ENCODE results near the gene ENO3. TPM values are rescaled to one million over a fixed set of nuclear protein-coding genes. Genes with fewer than 3 reads are reported as not detected.

The ENO3 gene
- total RNA-seq, 2 experiments from 2014 or later, result 17.2 to 20.5 TPM

- H3K9me3 Mint-ChIP-seq, result no peaks in the 10 kb centered on the region
Measured at GRCh38 chr17:4951486-4951885, 567 bp downstream of the ENO3 start.

GRCh38 chr17:4953451-4953961, 2.6 kb downstream of the ENO3 start:
- H3K9me3 Mint-ChIP-seq, result no peaks in the 10 kb centered on the region
- Histone ChIP-seq H3K36me3 (ENCODE audit: insufficient read depth, low read length) (no peaks in the 10 kb centered on the region), H3K27me3 (ENCODE audit: control insufficient read depth in 1 of 2, insufficient read depth in 2 of 2, low read length in 2 of 2) (no peaks in the 10 kb centered on the region), H3K9me3 (ENCODE audit: control insufficient read depth in 1 of 2, insufficient read depth in 1 of 2, low read length in 2 of 2) (no peaks in the 10 kb centered on the region), H3K27ac (ENCODE audit: low read depth in 1 of 2, low read length in 2 of 2) (no peak overlapping the region), H3K4me3 (ENCODE audit: low read length) (no peak overlapping the region), H3K4me1 (ENCODE audit: insufficient read depth, low read length) (peaks cover 16% of the 10 kb centered on the region)
- no peaks in the 10 kb centered on the region for H3K27me3 Mint-ChIP-seq
- H3K36me3 Mint-ChIP-seq (ENCODE audit: low read depth), result peaks cover 8% of the 10 kb centered on the region
- intact Hi-C loops (cut with DNase I, micrococcal nuclease), result no loop called here
- no peak overlapping the region for H3K27ac Mint-ChIP-seq
- no peak for TF ChIP-seq CTCF (IDR thresholded peaks at IDR 0.05)
- no peak for ATAC-seq (ENCODE audit: poor library complexity)
- no peak overlapping the region for H3K4me3 Mint-ChIP-seq
- ChIA-PET POLR2A (interaction anchor here (1.1 to 13.9 kb wide), 3 partner anchors 14 to 34 kb away, joined by 3 to 350 read pairs (median 6); partner anchors contain the start of genes CAMTA2, RNF167, SLC25A11 and SPAG7), CTCF (interaction anchor here (1.2 kb wide), 1 partner anchor 14 kb away, joined by 3 read pairs; the partner anchor contains the start of gene SPAG7)
- DNase-seq, result no peak
- H3K4me1 Mint-ChIP-seq (ENCODE audit: low read depth), result peaks cover 24% of the 10 kb centered on the region

More at GRCh38 chr17:4951486-4951885, 567 bp downstream of the ENO3 start:
- no peak for DNase-seq
- peaks cover 20% of the 10 kb centered on the region for H3K4me1 ChIP-seq (ENCODE audit: insufficient read depth, low read length)
- H3K36me3 ChIP-seq (ENCODE audit: insufficient read depth, low read length), result peaks cover 7% of the 10 kb centered on the region
- H3K9me3 ChIP-seq (ENCODE audit: control insufficient read depth in 1 of 2, insufficient read depth in 1 of 2, low read length in 2 of 2), result no peaks in the 10 kb centered on the region
- no peak overlapping the region for H3K27ac ChIP-seq (ENCODE audit: low read depth in 1 of 2, low read length in 2 of 2)
- POLR2A ChIA-PET, result interaction anchor here (6.3 to 13.9 kb wide), 2 partner anchors 13 to 16 kb away, joined by 137 to 350 read pairs; partner anchors contain the start of genes RNF167, SLC25A11 and SPAG7
- peaks cover 26% of the 10 kb centered on the region for H3K4me1 Mint-ChIP-seq (ENCODE audit: low read depth)
- no peak for TF ChIP-seq CTCF (IDR thresholded peaks at IDR 0.05)
- H3K4me3 Mint-ChIP-seq, result peak overlapping the region; percentile 86
- H3K27ac Mint-ChIP-seq, result peak overlapping the region; percentile 83
- intact Hi-C loops (cut with DNase I, micrococcal nuclease), result no loop called here
- H3K27me3 Mint-ChIP-seq, result no peaks in the 10 kb centered on the region
- H3K27me3 ChIP-seq (ENCODE audit: control insufficient read depth in 1 of 2, insufficient read depth in 2 of 2, low read length in 2 of 2), result no peaks in the 10 kb centered on the region
- no peak overlapping the region for H3K4me3 ChIP-seq (ENCODE audit: low read length)
- no peak for ATAC-seq (ENCODE audit: poor library complexity)
- H3K36me3 Mint-ChIP-seq (ENCODE audit: low read depth), result peaks cover 17% of the 10 kb centered on the region
- CTCF ChIA-PET, result no interaction called here

GRCh38 chr17:4955091-4955490, 4.2 kb downstream of the ENO3 start:
- POLR2A ChIA-PET, result interaction anchor here (13.9 kb wide), 1 partner anchor 12 kb away, joined by 350 read pairs; the partner anchor contains the start of gene SPAG7
- Mint-ChIP-seq H3K36me3 (ENCODE audit: low read depth) (peaks cover 17% of the 10 kb centered on the region), H3K27me3 (no peaks in the 10 kb centered on the region), H3K4me3 (no peak overlapping the region), H3K9me3 (no peaks in the 10 kb centered on the region), H3K27ac (no peak overlapping the region), H3K4me1 (ENCODE audit: low read depth) (peaks cover 21% of the 10 kb centered on the region)
- Histone ChIP-seq H3K27ac (ENCODE audit: low read depth in 1 of 2, low read length in 2 of 2) (no peak overlapping the region), H3K4me1 (ENCODE audit: insufficient read depth, low read length) (peaks cover 13% of the 10 kb centered on the region), H3K36me3 (ENCODE audit: insufficient read depth, low read length) (peaks cover 11% of the 10 kb centered on the region), H3K4me3 (ENCODE audit: low read length) (no peak overlapping the region), H3K27me3 (ENCODE audit: control insufficient read depth in 1 of 2, insufficient read depth in 2 of 2, low read length in 2 of 2) (no peaks in the 10 kb centered on the region), H3K9me3 (ENCODE audit: control insufficient read depth in 1 of 2, insufficient read depth in 1 of 2, low read length in 2 of 2) (no peaks in the 10 kb centered on the region)
- TF ChIP-seq CTCF (IDR thresholded peaks at IDR 0.05), result no peak
- intact Hi-C loops (cut with DNase I, micrococcal nuclease), result no loop called here
- DNase-seq (no peak), ATAC-seq (ENCODE audit: poor library complexity) (no peak)
- CTCF ChIA-PET, result no interaction called here
